HS-27A (cell line): ENCODE results near the gene IRS2.

Experiments
- DNase-seq: peaks from one replicate; pipeline ENCODE4 v3.0.0-alpha.2; 2012; ENCODE audit warnings: low read depth, missing footprints

The IRS2 gene

DNA sequence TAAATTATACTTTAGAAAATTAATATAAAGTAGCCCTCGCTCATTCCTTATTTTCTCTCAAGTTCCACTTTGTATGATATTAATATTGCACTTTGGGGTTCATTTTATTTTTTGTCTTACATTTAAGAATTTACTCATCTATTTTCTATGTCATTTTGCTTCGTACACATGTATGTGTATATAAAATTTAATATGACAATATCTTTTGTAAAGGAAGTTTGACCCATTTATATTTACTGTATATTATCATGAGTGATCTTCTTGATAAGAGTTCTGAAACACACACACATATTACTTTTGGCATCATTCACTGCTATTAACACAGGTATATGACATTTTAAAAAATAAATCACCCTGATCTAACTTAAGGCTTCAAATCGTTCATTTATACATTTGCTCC is 83.1 kb downstream of the IRS2 start:
- DNase-seq = no peak
